Hematopoietic multipotent progenitor cell treated with erythropoietin and hydrocortisone succinate and interleukin-3 and kit ligand, for 15 days (in vitro differentiated cells): ENCODE measurements around the gene CALCA.
A peak's percentile ranks its signal among the peaks of the same experiment; 100 is the strongest.
"Not testable (repeated sequence)": the region's sequence is repeated elsewhere in the genome, so short reads cannot be mapped to it uniquely, and the experiment has no call there.

Source experiments
- DNase-seq: peaks from one replicate; pipeline ENCODE4 v3.0.0-alpha.2; 2015; ENCODE audit warnings: low spot score

The CALCA gene, protein sequence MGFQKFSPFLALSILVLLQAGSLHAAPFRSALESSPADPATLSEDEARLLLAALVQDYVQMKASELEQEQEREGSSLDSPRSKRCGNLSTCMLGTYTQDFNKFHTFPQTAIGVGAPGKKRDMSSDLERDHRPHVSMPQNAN

DNA sequence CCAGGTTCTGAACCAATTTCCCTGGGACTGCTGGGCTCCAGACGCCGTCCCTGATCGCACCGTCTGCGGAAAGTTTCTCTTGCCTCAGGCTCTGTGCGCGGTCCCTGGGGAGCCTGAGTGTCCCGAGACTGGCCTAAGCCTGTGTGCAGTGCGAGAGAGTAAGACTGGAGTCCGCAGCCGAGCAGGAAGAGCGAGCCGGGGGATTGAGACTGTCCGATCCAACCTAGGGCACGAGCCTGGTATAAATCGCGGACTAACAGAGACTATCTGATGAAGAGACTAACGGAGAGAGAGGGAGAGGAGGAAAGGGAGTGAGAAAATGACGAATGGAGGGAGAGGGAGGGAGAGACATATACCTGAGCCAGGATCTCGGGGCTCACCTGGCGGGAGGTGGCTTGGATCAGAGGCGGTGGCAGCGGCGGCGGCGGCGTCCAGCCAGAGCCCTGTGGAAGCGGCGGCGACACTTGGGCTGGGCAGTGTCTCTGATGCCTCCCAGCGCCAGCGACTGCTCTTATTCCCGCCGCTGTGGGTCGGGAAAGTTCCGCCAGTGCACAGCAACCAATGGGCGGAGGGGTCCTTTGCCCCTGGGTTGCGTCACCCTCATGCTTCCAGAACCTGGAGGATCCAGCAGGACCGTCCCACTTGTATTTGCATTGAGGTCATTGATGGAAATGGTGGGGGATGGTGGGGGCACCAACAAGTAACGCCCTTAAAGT lies at the start of gene CALCA:
Gene CALCA (minus strand): TSS at position 487 of the 716 bp plus-strand sequence. CDS start 1,159 bp downstream, outside the sequence.
- DNase-seq, result no peak

DNA sequence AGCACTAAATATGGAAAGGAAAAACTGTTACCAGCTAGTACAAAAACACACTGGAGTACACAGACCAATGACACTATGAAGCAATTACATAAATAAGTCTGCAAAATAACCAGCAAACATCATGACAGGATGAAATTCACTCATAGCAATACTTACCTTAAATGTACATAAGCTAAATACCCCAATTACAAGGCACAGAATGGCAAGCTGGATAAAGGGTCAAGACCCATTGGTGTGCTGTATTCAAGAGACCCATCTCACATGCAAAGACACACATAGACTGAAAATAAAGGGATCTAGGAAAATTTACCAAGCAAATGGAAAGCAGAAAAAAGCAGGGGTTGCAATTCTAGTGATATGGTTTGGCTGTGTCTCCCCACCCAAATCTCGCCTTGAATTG lies 44.0 kb upstream of the CALCA start:
- DNase-seq, result no peak

DNA sequence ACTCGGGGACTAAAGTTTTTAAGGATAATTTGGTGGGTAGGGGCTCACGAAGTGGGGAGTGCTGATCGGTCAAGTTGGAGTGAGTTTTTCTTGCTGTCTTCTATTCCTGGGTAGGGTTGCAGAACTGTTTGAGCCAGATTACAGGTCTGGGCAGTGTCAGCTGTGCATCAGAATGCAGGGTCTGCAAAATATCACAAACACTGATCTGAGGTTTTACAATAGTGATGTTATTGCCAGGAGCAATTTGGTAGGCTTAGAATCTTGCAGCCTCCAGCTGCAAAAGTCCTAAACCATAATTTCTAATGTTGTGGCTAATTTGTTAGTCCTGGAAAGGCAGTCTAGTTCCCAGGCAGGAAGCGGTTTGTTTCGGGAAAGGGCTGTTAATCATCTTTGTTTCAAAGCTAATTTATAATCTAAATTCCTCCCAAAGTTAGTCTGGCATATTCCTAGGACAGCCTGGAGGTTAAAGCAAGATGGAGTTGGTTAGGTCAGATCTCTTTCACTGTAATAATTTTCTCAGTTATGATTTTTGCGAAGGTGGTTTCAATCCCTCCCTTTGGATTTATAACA lies 39.7 kb upstream of the CALCA start:
- DNase-seq, result no peak

DNA sequence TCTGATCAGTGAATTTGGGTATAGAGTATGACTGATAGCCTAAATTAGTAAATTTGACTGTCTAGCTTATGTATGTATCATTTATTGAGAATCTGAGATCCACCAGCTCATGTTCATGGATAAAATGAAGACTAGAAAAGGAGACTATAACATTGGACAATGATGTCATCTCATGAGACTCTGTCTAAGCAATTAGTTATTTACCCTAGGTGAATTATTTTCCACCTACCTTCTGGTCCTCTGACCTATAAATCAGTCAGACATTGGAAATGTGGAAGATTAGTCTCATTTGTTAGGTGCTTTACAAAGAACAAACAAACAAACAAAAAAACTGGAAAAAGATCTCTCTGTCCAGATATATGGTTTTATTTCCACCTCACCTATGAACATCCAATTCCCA lies 38.7 kb upstream of the CALCA start:
- no peak for DNase-seq

DNA sequence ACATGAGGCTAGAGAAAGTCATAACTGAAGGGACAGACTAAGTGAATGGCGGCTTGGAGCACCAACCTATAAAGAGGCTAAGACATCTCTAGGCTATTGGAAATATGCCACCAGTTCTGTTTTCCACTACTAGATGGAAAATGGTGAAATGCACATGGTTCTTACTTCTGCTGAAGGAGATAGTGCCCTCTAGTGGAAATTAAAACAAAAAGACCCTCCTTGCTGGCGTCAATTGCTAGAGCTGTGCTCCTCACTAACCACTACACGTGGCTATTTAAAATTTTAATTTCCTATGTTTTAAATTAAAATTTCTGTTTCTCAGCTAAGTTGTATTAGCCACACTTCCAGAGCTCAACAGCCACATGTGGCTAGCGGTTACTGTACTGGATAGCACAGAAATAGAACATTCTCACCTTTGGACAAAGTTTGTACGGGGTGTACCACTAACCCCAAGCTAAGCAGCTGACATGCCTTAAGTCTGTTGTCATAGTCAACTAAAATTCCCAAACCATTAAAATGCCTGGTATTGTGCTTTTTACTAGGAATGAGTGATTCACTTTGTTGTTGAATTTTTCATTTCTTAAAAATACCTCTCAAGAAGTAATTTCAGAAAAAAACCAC lies 34.1 kb upstream of the CALCA start:
- DNase-seq, result peak; percentile 17

DNA sequence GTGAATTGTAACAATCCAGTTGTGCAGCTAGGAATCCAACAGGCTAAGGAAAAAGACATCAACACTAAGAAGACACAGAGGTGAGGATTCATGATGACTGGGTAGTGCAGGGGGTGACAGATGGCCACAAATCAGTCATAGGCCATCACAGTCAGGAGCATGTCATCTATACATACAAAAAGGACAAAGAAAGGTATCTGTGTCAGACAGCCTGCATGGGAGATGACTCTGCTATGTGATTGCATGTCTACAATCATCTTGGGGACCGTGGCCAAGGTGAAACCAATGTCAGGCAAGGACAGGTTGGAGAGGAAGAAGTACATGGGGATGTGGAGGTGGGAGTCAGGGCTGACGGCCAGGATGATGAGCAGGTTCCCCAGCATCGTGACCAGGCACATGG lies 16.0 kb upstream of the CALCA start:
- not testable (repeated sequence) for DNase-seq

DNA sequence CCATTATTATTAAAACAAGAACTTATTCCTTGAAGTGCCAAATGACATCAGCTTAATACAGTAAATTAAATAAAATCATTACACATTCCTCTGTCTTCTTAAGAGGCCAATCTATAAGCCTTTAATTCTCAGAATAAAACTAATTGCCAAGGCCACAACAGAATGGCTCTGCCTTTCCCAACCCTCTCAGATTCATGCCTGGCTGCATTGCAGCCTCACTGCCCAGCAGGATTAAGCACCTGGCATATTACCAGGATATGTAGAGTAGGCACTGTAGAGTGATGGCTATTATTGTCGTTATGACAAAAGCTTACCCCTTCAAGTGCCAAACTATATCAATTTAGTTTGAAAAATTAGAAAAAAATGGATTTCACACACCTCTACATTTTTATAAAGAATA lies 9.4 kb upstream of the CALCA start:
- DNase-seq, result no peak

DNA sequence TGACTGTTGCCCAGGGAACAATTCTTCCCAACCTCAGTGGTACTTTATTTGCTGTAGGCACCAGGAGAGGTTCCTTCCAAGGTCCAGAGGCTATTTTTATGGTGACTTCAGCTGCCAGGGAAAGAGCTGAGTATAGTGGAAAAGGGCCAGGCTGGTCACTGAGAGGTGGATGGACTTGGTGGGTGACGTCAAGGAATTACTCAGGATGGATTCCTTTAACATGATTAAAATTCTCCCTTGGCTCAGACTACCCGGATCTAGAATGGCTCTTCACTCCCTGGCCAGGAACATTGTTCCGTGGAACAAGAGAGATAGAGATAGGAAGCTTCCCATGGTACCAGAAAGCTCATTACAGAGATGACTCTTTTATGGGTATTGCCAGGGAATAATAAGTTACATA lies 8.7 kb upstream of the CALCA start:
- DNase-seq, result no peak

DNA sequence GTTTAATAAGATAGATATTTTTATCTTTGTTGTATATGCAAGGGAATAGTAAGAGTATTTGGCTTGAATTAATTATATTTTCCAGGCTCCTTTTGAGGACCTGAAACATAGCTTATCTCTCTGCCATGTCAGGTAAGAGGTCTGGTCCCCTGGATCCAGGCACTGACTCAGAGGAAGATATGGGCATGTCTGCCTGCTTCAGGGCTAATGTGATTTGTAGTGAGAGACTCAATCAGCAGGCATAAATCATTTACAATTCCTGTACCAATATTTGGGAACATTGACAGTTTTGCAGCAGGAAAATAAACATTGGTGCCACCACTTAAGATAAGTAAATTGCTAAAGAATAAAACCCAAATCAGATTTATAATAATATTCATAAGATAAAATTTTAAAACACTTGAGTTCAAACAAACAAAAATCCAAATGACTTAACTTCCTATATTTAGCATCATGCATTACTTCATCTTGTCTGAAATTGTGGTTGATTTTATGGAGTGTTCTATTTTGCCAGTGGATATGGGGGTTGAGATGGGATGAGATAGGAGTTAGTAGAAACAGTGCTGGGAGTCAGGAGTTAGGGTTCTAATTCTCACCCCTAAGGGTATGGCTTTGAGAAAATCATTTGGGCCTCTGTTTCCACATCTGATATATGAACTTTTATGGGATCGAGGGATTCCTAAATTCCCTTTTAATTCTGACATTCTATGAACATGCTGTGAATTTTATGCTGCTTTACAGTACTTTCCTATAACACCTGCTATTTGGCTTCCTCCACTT lies 5.1 kb upstream of the CALCA start:
- DNase-seq, result no peak

DNA sequence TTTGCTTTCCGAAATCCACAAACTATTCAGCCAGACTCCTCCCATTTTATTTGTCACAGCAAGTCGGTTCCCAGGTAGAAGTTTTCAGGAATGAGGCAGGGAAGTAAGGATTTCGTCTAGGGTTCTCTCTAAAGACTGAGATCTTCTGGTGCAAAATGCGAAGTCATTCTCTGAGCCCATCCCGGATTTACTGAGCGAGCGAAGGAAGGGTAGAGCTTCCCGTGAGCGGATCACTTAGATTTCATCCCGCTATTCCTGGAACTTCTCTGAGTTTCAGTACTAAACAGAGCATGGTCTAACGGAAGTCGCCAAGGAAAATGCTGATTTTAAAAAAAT lies 3.1 kb upstream of the CALCA start:
- DNase-seq, result no peak

DNA sequence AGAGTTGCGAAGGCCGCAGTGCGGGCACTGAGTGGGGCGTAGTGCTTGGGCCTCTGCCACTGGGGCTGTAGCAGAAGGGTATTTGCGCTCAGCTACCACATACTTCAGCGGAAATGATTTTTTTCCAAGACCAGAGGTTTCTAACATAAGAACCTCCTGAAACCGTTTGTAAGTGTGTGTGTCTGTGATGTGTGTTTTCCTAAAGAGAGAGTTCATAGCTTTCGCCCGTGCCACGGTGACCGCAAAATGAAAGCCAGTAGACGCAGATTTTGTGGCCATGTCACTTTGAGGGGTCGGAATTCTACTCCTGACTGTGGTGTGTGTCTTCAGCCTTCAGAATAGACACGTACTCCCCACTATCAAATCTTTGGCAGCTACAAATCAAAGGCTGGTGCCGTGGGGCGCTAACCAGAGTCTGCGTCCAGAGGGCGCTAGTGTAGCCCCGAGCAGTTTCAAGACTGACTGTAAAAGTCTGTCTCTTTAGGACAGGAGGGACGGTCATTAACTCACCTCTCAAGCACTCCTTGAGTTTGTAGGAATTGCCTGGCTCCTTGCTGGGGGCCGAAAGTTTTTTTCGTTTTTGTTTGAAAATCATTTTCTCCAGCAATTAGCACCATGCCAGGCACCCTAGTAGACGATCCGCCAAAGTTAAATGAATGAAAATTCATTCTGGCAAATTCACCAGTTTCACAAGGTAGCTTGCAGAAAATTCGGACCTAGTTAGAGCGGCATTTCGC lies 2.5 kb upstream of the CALCA start:
- DNase-seq, result no peak

DNA sequence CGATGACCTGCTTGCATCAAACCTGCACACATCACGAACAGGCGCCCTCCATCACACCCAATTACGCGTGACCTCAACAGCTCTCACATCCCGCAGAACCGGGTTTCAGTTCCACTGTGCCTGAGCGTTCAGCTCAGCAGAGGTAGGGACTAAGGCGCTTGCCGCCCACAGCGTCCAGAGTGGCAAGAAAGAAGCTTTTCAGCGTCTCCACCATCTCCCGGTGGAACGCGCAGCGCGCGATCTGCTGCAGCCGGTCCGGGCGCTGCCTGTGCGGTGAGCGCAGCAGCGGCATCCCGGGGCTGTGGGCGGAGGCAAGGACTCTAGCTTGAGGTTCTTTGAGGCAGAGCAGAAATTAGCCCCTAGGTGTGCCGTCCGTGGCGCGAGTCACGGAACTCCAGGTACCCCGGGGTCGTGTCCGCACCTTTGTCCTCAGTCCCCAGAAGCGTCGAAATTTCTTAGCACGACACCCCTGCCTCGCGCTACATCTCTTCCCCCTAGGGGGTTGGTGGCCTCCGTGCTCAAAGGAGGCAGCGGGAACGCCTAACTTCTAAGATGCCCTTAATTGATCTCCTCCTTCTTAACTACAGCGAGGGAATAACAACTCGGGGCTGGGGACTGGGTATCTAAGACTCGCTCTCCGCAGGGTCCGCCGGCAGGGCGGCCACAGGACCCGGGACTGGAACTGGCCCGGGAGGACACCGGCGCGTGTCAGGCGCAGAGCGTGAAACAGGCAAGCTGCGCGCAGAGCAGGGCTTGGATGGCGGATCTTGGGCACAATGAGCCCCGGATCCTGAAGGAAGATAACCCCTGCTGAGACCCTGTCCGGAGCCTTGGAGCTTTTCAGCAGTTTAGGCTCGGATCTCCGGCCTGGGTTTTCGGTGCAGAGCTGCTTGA lies 1.7 kb upstream of the CALCA start:
- DNase-seq, result no peak

DNA sequence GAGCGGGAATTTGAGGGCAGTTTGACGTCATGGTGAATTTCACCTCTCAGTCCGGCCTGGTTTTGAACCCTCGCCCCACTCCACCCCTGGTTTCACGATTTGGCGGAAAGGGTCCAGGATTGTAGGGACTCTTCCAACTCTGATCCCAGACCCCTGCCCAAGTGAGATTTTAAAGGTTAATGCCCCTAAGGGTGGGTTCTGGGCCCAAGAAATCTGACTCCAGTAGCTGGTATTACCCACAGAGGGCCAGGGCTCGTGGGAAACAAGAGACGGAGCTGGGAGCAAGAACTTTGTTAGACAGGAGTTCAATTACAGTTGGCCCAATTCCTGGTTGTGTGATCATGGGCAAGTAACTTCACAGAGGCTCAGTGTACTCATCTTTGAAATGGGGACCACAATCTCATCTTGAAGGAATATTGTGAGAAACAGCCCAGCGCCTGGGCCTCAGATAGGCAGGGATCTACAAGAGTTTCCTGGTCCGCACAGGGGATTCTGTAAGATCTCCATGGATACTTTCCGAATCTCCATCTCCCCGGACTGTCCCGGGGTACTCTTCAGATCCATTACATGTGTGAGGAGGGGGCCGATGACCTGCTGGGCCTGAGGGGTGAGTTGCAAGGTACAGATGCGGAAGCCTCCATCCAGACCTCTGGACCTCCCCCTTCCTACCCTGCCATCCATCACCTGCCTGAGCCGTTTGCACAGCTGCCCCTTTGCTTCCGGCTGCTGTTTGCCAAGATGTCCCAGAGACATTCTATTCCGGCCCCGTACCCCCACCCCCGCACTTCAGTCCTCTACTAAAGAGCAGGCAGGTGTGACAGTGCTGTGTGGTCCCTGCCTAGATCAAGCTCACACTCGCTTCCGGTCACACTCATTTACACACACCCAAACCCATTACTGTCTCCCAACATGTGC lies 687 bp upstream of the CALCA start:
- DNase-seq, result no peak

DNA sequence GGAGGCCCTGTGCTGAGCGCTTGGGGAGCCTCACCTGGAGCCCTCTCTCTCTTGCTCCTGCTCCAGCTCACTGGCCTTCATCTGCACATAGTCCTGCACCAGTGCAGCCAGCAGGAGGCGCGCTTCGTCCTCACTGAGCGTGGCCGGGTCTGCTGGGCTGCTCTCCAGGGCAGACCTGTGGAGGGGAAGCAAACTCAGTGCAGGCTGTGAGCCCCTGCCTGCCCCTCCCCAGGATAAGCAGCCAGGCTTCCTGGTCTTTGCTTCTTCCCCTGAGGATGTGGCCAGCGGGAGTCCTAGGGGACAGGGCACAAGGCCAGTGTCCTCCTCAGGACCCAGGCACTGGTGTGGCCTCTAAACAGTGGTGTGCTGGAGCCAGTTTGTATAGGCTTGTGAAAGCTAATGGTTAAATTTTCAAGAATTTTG lies 2.2 kb downstream of the CALCA start:
- DNase-seq, result peak; percentile 4

DNA sequence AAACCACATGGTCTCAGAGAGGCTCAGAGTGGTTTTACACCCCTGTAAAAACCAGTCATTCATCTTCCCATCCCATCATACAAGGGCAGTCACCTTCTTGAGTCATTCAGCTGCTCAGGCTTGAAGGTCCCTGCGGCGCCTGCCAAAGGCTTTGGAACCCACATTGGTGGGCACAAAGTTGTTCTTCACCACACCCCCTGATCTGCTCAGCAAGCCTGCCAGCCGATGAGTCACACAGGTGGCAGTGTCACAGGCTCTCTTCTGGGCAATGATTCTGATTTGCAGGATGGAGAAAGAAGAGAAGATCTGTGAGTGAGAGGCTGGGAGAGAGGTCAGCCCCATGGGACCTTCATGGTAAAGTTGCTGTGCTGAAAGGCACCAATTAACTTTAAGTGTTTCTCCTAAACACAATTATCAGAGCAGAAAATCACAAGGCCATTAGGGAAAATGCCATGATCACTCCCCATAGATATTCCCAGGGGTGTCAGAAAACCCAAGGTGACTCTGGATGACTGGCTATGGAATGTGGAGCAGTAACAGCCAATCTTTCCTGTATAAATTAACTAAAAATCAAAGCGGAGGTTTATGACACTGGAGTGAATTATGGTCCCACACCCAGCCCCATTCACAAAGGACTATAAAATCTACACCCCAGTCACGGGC lies 4.4 kb downstream of the CALCA start:
- no peak for DNase-seq

DNA sequence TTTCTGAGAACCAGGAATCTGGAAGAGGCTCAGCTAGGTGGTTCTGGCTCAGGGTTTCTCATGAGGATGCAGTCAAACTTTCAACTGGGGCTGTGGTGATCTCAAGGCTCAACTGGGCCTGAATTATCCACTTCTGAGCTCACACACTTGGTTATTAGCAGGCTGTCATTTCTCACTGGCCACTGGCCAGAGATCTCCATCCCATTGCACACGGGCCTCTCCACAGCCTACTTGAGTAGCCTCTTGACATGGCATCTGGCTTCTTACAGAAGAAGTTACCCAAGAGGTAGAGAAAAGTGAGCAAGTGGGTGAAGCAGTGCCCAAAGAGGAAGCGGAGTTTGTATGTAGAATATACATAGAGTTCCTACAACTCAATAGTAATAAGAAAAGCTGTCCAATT lies 16.0 kb downstream of the CALCA start:
- DNase-seq, result no peak

DNA sequence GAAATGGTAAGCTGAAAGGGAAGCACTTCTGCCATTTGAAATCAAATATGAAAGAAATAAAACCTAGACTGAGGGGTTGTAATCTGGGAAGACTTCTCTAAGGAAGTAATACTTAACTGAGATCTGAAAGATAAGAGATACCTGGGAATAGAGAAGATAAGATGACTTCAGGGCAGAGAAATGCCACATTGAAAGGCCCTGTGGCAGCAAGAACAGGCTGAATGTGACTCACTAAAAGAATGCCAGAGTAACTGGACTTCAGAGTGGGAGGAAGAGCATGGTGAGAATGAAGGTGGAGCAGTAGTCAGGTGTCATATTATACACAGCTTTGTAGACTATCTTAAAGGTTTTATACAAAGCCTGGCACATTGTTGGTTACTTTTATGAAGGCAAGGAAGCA lies 17.6 kb downstream of the CALCA start:
- DNase-seq, result no peak

DNA sequence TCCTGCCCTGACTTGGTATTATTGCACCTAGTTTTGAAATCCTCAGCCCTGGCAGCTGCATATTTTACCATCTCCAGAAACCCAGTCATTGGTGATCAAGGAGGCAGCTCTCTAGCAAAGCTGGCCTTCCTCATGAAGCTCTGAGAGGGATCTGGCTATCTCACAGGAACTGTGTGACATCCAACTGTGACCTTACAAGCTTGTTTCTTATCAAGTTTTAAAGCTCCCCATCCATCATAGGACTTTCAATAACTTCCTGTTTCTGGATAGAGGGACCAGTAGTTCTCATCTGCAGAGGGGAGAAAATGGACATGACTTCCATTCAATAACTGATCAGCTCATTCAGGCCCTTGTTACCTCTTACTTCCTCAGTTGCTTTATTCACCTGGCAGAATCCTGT lies 18.2 kb downstream of the CALCA start:
- no peak for DNase-seq

DNA sequence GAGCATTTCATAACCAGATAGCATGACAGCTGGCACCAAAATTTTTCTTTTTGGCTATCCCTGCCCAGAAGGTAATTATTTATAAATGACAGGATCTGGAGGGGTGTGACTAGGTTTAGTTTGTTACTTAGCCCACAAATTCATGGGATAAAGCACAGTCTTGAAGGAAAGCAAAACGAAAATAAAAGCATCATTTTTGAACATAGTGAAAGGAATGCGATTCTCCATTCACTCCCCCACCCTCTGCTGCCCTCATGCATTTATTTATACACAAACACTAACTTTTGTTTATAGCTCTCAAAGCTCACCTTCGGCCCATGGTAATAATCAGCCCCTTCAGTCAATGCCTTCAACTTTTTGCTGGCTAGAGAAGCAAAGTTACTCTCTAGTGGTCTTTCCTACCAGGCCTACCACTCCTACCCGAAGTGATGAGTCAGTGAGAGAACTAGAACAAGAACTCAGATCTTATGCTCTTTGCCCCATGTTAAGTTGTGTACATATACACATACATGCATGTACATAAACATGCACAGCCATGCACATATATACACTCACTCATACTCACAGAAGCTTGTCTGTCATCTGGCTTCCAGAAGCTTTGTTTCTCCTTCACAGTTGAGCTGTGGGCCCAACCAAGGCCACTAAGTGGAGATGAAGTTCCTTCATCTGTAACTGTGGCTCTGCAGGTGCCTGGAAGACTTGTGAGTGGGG lies 22.6 kb downstream of the CALCA start:
- no peak for DNase-seq
